Stimulated activated CD8-positive, alpha-beta memory T cell treated with anti-CD3 and anti-CD28 coated beads, Interleukin-7, amount 100 ng/mL, for 24 hours (primary cell): Measurements from ENCODE around the gene CTTNBP2NL.
"Not testable (repeated sequence)": the region's sequence is repeated elsewhere in the genome, so short reads cannot be mapped to it uniquely, and the experiment has no call there.

Experiments used
- DNase-seq: peaks from one replicate; pipeline ENCODE4 v3.0.0-alpha.2; 2020; ENCODE audit warnings: low read depth

CTTNBP2NL gene

GRCh38 chr1:112464501-112464900, 68.5 kb downstream of the CTTNBP2NL start:
- DNase-seq = no peak

DNA sequence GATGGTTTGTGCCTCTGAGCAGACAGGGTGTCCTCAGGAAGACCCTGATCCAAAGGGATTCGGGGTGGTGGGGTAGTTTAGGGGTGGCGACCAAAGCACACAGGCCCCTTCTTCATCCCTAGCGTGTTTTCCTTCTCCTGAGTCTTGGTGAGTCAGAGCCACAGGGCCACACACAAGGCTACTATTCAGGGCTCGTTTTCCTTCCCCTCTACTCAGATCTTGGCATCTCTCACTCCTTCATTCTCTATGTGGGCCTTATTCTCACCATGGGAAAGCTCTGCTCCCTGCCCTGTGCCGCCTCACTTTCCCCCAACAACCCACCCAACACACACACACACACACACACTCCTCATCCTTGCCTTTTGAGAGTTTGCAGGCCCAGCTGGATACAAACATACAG, 69.1 kb downstream of the CTTNBP2NL start:
- no peak for DNase-seq

DNA sequence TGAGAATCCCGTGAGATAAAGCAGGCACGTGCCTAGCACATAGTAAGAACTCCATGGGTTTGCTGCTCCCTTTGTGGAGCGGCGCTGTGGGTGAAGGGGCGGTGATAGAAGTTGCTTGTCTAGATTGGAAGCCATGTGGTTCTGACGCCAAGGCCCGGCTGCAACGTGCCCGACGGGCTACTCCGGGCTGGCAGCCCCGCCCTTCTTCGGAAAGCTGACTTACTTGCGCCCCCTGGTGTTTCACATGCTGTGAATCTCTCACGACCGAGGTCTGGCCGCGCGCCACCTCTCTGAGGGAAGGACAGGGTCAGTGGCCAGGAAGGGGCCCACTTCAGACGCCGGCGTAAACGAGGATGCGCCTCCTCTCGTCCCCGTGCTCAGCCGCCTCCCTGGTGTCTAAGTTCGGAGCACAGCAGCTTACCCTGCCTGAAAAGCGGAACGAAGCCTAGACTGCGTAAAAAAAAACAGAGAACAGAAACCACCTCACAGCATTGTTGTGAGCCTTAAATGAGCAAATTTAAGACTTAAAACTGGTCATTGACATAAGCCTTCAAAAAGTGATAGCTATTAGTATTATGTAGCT, 70.2 kb downstream of the CTTNBP2NL start:
- peak; percentile 73 for DNase-seq

DNA sequence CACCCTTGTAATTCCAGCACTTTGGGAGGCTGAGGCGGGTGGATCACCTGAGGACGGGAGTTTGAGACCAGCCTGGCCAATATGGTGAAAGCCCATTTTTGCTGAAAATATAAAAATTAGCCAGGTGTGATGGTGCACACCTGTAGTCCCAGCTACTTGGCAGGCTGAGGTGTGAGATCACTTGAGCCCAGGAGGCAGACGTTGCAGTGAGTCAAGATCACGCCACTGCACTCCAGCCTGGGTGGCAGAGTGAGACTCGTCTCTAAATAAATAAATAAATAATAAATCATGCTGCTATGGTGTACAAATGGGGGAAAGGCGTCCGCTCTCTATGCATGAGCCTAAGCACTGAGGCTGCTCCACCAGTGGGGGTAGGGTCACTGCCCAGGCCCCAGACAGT, 74.3 kb downstream of the CTTNBP2NL start:
- DNase-seq = not testable (repeated sequence)

DNA sequence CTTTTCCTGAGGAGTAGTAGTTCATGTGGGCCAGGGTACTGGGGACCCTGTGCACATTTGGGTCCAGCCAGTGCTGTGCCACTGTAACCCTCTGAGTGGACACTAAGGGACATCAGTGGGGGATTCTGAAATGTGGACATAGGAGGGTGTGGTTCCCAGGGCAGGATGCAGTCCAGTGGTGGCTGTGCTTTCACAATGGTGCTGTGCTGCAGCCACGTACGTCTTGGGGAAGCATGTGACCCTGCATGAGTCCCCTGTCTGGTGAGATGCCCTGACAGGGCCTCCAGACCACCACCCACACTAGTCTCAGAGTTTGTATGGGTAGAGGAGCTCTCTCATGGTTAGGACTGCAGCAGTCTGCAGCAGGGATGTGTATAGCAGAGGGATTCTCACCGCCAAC, 75.0 kb downstream of the CTTNBP2NL start:
- no peak for DNase-seq

DNA sequence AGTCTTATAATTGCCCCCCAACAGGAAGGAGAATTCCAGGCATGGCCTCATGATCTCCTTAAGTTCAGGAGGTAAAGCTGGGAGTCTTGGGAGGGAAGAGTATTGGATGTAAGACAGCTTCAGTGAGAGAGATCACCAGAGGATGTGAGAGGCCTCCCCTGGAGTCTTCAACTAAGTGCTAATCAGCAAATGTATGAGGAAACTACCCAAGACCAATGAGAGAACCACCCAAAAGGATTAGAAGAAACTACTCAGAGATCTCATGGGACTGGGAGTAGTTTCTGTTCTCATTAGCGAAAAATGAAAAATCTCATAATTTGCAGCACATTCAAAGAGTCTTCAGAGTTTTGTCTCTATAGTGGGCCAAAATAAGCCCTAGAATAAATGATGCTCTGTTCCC, 76.1 kb downstream of the CTTNBP2NL start:
- no peak for DNase-seq

- no peak for DNase-seq
These were observed 81.5 kb downstream of the CTTNBP2NL start for GRCh38 chr1:112477550-112477949.

DNA sequence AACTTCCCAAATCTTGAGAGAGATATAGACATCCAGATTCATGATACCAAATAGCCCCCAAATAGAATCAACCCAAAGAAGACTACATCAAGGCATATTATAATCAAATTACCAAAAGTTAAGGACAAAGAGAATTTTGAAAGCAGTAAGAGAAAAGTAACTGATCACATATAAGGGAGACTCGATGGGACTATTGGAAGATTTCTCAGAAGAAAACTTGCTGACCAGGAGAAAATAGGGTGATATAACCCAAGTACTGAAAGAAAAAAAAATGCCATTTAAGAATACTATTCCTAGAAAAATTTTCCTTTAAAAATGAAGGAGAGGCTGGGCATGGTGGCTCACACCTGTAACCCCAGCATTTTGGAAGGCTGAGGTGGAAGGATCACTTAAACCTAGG, 82.3 kb downstream of the CTTNBP2NL start:
- DNase-seq = no peak

GRCh38 chr1:112486063-112486462, 90.0 kb downstream of the CTTNBP2NL start:
- DNase-seq = not testable (repeated sequence)

GRCh38 chr1:112487686-112488085, 91.7 kb downstream of the CTTNBP2NL start:
- DNase-seq = not testable (repeated sequence)

- no peak for DNase-seq
These were observed 92.1 kb downstream of the CTTNBP2NL start for GRCh38 chr1:112488141-112488540.

- DNase-seq = no peak
These were observed 96.1 kb downstream of the CTTNBP2NL start for GRCh38 chr1:112492076-112492475.

- no peak for DNase-seq
These were observed 97.3 kb downstream of the CTTNBP2NL start for GRCh38 chr1:112493351-112493750.

GRCh38 chr1:112496290-112496689, 100.3 kb downstream of the CTTNBP2NL start:
- DNase-seq = no peak

- no peak for DNase-seq
These were observed 106.0 kb downstream of the CTTNBP2NL start for GRCh38 chr1:112501810-112502641.

DNA sequence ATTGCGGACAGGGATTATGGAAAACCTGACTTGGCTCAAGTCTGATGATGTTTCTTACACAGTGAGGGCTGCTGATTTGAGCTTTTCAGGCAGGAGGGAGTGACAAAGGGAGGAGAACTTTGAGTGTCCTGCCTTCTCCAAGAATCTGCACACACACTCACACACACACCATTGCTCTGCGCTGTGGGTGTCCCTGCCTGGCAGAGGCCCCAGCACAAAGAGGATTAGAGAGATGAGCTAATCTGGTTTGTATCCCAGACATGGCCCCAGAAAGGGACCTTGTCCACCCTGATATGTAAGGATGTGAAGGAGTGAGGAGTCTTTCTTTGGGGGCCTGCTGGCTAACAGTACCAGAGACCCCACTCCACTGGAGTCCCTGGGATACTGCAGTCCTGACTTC, 106.8 kb downstream of the CTTNBP2NL start:
- no peak for DNase-seq

DNA sequence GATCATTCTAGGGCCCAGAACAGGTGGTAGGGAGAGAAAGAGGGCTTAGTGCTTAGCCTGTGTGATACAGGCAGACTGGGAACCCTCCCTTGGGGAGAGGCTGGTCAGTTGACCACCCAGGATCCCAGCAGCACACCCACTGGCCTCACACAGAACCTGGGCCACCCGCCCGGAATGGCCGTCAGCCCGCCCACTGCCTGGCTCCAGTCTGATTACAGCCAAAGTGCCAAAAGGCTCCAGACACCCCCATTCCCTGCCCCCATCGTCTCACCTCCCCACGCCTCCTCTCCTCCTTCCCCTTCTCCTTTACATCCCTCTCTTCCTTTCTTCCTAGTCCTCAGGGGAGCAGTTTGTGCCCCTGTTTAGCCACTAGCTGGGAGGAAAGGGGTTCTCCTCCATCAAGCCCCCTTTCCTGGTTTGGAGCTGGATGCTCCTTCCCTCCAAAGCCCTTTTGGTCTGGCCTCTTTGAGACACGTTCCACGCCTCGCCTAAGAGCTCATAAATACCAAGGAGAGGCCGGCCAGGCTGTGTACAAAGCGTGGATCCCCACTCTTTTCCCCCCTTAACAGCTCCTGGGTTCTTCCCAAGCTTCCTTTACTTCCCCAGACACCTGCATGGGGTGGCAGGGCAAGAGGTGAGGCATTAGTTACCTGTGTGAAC, 108.1 kb downstream of the CTTNBP2NL start:
- DNase-seq = no peak

DNA sequence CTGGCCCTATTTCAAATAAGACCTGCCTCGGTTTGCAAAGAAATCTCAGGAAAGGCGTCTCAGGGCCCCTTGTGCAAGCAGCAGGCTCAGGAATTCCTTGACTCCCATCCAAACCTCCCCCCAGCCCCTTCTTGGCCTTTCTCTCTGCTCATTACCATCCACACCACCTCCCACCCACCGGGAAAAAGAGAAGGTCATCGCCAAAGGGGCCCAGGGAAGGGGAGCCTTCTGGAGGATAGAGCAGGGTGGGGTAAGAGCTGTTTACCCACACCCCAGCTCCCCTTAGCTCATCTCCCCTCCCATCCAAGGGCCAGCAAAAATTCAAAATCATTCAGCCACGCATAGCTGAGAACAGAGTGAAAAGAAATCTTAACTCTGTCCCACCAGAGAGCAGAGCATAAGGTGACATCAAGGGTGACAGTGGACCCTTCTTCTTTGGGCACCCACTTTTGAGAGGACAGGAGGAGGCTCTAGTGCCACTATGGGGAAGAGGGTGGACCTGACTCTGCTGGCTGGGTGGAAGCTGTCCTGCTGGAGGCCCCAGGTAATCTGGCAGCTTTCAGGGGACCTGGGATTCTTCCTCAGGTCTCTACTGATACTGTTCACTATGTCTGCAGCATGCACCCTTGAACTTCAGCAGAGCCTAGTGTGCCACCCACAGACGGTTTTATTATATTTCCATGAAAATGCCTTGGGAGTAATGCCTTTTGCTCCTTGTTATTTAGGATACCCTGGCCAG, 108.8 kb downstream of the CTTNBP2NL start:
- DNase-seq = no peak

DNA sequence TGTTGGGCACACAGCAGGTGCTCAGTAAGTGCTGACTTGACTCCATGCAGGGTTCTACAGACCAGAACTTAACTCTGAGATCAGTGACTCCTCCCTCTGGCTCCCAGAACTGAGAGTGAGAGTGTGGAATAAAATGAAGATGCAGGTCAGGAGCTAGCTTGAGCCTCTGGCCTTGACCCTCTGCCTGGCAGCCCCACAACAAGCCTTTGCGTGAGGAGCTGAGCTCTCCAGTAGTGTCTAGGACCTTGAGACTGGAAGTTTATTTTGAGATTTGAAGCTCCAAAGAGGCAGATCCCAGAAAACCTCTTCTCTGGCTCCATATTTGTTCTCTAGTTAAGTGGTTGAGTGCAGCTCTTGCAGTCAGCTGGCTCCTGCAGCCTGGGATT, 109.4 kb downstream of the CTTNBP2NL start:
- DNase-seq = no peak

DNA sequence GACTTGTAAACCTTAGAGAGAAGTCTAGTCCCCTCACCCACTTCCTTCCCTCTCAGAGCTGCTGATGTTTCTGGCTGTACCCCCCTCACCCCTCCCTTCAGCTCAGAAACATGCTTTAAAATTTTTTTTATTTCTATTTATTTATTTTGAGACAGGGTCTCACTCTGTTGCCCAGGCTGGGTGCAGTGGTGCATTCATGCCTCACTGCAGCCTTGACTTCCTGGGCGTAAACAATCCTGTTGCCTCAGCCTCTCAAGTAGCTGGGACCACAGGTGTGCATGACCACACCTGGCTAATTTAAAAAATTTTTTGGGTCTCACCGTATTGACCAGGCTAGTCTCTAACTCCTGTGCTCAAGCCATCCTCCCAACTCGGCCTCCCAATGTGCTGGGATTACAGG, 109.9 kb downstream of the CTTNBP2NL start:
- no peak for DNase-seq

DNA sequence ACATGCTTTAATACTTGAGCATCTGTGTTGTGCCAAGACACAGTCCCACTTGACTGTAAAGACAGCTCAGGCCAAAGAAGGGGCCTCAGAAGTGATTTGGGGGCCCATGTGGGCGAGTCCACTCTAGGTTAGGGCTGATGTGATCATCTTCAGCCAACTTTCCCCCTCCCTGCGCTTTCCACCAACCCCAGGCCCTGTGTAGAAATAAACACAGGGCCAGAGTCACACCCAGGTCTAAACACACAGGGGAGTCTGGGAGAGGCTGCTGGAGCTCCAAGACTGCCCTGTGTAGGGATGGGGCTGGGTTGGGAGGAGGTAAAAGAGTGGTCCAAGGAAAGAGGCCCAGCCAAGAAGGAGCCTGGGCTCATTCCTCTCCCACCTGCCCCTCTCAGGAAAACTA, 110.3 kb downstream of the CTTNBP2NL start:
- DNase-seq = no peak

DNA sequence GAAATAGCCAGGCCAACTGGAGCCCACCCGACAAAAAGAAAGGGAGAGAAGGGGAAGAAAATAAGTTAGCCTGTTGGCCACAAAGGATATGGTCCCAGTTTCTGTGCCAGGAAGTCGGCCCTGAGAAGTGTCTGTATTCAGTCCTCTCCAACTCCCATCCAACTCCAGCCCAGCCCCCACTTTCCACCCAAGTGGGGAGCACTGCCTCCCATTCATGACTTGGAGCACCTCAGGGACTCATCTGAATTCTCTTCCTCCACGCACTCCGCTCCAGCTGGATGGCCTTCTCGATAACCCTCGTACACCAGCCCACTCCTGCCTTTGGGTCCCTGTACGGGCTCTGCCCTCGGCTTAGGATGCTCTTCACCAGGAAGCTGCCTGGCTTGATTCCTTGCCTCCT, 110.7 kb downstream of the CTTNBP2NL start:
- no peak for DNase-seq

DNA sequence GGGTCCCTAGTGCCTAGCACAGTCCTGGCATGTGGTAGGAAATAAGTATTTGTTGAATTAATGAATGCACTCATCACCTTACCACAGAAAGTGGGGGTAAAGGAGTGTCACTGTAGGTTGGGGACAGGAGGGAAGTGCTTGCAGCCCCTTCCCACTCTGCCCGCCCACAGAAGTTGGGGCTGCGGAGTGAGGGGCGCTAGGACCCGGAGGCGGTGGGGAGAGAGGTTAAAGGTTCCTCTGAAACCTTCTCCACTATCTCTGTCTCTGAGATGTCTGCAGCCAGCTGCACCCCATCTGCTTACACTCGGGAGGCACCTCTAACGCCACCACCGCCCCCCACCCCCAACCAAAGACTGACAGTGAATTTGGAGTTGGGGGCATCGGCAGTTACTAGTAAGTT, 111.3 kb downstream of the CTTNBP2NL start:
- DNase-seq = no peak
